ENCODE measurements around the gene AUP1. TPM values are rescaled to one million over a fixed set of nuclear protein-coding genes. Genes with fewer than 3 reads are reported as not detected.

AUP1 gene
- polyA plus RNA-seq, 1 donor from 2014 or later: 153 TPM

DNA sequence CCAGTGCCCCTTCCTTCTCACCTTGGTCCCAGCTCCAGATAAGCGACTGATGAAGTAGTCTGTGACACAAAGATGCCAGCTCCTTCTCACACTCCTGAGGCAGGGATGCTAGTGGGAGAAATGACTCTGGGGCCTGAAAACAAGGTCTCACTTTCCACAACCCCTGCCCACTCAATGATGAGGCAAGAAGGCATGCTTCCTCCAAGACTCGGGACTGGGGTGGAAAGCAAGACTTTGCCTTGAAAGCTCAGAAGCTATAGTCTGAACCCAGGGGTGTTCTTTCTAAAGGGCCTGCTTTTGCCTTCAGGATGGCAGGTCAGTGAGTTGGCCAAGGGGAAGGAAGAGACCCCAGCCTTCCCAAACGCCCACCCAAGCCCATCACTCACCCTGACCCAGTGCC, 48.1 kb downstream of the AUP1 start:
- Histone ChIP-seq H3K36me3 (ENCODE audit: insufficient read depth, low read length) (peaks cover 3% of the 10 kb centered on the region), H3K27me3 (ENCODE audit: insufficient read depth, low read depth, low read length) (no peaks in the 10 kb centered on the region), H3K79me2 (replicated peaks; ENCODE audit: insufficient read depth, low read length) (peaks cover 26% of the 10 kb centered on the region), H3F3A (ENCODE audit: insufficient read depth, low read length, poor library complexity, severe bottlenecking) (no peaks in the 10 kb centered on the region), H3K9ac (ENCODE audit: low read length) (peak overlapping the region; percentile 94), H2AFZ (ENCODE audit: low read depth, low read length) (no peak overlapping the region), H3K27ac (ENCODE audit: low read length) (peak overlapping the region; percentile 87), H3K4me2 (ENCODE audit: low read length) (peak overlapping the region; percentile 84), H3K9me2 (ENCODE audit: insufficient read depth, low read length) (no peaks in the 10 kb centered on the region), H4K20me1 (ENCODE audit: insufficient read depth) (no peaks in the 10 kb centered on the region), H3K4me3 (ENCODE audit: low read length) (peak overlapping the region; percentile 100), H3K9me3 (ENCODE audit: low read length) (no peaks in the 10 kb centered on the region)
- TF ChIP-seq SMC3 (conservative IDR thresholded peaks at IDR 0.05; ENCODE audit: poor library complexity) (no peak), POLR2AphosphoS5 (IDR thresholded peaks at IDR 0.05) (no peak), REST (IDR thresholded peaks at IDR 0.05; ENCODE audit: borderline replicate concordance) (no peak), TAF1 (IDR thresholded peaks at IDR 0.05; ENCODE audit: low read depth) (no peak), EP300 (conservative IDR thresholded peaks at IDR 0.05; ENCODE audit: poor library complexity, severe bottlenecking) (no peak), RAD21 (conservative IDR thresholded peaks at IDR 0.05) (no peak), MXI1 (conservative IDR thresholded peaks at IDR 0.05; ENCODE audit: poor library complexity, severe bottlenecking) (no peak), EZH2 (IDR thresholded peaks at IDR 0.05; ENCODE audit: borderline replicate concordance, insufficient read depth, low read length, poor library complexity, severe bottlenecking) (no peak), CTCF (IDR thresholded peaks at IDR 0.05; ENCODE audit: poor library complexity, severe bottlenecking) (no peak)

Other genes with a start within 250 kb of the AUP1 start
- 3.2 and 3.9 TPM in 2 replicates for gene SLC4A5, start 186.3 kb downstream of the AUP1 start, polyA plus RNA-seq
- 160 and 183 TPM in 2 replicates for gene DCTN1, start 149.4 kb downstream of the AUP1 start, polyA plus RNA-seq
- 1.7 and 3.3 TPM in 2 replicates for gene C2orf81, start 108.1 kb downstream of the AUP1 start, polyA plus RNA-seq
- 89.9 and 110 TPM in 2 replicates for gene WDR54, start 108.0 kb downstream of the AUP1 start, polyA plus RNA-seq
- 4.9 and 6.1 TPM in 2 replicates for gene RTKN, start 87.8 kb downstream of the AUP1 start, polyA plus RNA-seq
- gene INO80B, start 74.6 kb downstream of the AUP1 start, polyA plus RNA-seq: 35.2 and 53.2 TPM in 2 replicates
- gene WBP1, start 71.3 kb downstream of the AUP1 start, polyA plus RNA-seq: 220 and 230 TPM in 2 replicates
- 39.6 and 51.2 TPM in 2 replicates for gene MOGS, start 64.3 kb downstream of the AUP1 start, polyA plus RNA-seq
- 28.0 and 28.6 TPM in 2 replicates for gene MRPL53, start 57.0 kb downstream of the AUP1 start, polyA plus RNA-seq
- 21.6 and 48.0 TPM in 2 replicates for gene CCDC142, start 46.7 kb downstream of the AUP1 start, polyA plus RNA-seq
- gene TTC31, start 46.6 kb downstream of the AUP1 start, polyA plus RNA-seq: 11.0 and 16.3 TPM in 2 replicates
- gene LBX2, start 30.1 kb downstream of the AUP1 start, polyA plus RNA-seq: not detected in 2 replicates
- gene PCGF1, start 22.0 kb downstream of the AUP1 start, polyA plus RNA-seq: 30.2 and 38.9 TPM in 2 replicates
- not detected in 2 replicates for gene TLX2, start 15.3 kb downstream of the AUP1 start, polyA plus RNA-seq
- gene DQX1, start 3.5 kb downstream of the AUP1 start, polyA plus RNA-seq: 0.59 and 0.78 TPM in 2 replicates
- 126 and 141 TPM in 2 replicates for gene HTRA2, start 227 bp upstream of the AUP1 start, polyA plus RNA-seq
- 17.1 and 20.1 TPM in 2 replicates for gene LOXL3, start 24.2 kb upstream of the AUP1 start, polyA plus RNA-seq
- 0.30 and 0.79 TPM in 2 replicates for gene DOK1, start 25.0 kb upstream of the AUP1 start, polyA plus RNA-seq
- gene M1AP, start 118.6 kb upstream of the AUP1 start, polyA plus RNA-seq: not detected in 2 replicates
- gene SEMA4F, start 124.5 kb upstream of the AUP1 start, polyA plus RNA-seq: 18.2 and 19.2 TPM in 2 replicates